T-helper 9 cell (primary cell): Measurements from ENCODE around the gene AQP2.
"Not testable (repeated sequence)": the region's sequence is repeated elsewhere in the genome, so short reads cannot be mapped to it uniquely, and the experiment has no call there.

Experiments used
- DNase-seq: peaks from one replicate; pipeline ENCODE4 v3.0.0-alpha.2; 2020

The AQP2 gene

DNA sequence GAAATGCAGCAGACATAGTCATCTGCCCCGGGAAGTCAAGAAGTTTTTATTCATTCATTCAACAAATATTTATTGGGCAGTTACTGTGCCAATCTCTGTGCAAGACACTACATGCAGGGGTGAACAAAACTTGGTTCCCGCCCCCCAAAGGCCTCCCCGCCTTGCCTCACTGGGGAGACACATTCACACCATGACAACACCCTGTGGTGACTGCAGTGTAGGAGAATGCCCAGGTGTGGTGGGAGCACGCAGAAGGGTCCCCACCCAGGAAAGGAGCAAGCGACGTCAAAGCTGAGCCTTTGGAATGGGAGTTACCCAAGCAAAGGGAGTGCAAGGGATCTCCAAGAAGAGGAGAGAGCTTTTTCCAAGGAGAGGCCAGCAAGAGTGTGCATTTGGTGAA lies 20.6 kb downstream of the AQP2 start:
- DNase-seq, result no peak

DNA sequence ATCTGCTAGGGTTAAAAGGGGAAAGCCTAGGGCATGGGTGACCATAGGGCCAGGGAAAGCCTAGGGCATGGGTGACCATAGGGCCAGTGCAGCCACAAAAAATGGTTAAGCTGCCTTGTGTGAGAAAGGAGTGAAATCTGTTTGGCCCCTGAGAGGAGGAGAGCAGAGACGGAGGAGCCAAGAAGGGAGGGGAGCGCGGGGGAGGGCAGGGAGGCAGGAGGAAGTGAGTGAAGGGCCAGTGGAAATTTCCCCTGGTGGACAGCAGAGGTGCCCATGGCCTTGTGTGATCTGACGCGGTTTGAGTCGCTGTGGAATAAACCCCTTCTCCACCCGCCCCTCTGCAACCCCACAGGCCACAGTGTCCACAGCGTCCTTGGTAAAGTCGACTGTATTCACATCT lies 21.6 kb downstream of the AQP2 start:
- DNase-seq, result no peak

DNA sequence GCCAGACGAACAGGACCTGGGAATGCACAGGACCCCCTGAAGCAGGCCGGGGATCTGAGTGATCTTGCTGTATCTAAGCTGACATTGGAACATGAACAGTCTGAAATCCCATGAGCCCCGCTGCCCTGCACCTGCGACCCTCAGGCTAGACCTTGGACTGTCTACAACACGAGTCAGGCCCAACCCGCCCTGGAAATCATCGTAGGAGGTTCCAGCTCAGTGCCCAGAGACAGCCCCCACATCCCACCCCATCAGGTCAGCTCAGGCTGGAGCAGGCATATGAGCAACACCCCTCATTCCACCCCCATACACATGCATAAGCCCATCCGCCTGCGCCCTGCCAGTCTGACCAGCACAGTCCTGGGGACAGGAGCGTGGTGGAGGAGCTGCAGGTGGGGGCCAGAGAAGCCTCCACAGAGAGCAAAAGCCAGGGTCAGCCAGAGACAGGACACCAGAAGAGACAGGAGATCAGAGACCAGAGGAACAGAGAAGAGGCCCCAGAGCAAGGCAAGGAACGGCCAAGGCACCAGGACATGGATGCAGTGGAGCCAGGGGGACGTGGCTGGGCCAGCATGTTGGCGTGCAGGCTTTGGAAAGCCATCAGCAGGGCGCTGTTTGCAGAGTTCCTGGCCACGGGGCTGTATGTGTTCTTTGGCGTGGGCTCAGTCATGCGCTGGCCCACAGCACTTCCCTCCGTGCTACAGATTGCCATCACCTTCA lies 22.3 kb downstream of the AQP2 start, which contains the start of gene AQP6:
AQP6 (plus strand) TSS at position 307 of the 720 bp plus-strand sequence; CDS start at position 534, 227 bp downstream.
- no peak for DNase-seq

DNA sequence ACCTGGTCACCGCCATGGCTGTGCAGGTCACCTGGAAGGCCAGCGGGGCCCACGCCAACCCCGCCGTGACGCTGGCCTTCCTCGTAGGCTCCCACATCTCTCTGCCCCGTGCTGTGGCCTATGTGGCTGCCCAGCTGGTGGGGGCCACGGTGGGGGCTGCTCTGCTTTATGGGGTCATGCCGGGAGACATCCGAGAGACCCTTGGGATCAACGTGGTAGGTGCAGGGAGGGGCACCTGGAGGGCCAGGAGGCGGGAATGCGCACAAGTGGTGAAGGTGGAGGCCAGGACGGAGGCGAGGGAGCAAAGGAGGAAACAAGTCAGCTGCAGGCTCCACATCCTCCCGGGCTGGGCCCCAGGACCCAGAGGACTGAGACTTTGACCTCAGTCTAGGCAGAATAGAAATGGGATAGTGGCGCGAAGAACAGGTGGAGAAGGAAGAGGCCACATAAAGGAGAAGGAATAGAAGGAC lies 22.9 kb downstream of the AQP2 start:
- DNase-seq, result no peak

DNA sequence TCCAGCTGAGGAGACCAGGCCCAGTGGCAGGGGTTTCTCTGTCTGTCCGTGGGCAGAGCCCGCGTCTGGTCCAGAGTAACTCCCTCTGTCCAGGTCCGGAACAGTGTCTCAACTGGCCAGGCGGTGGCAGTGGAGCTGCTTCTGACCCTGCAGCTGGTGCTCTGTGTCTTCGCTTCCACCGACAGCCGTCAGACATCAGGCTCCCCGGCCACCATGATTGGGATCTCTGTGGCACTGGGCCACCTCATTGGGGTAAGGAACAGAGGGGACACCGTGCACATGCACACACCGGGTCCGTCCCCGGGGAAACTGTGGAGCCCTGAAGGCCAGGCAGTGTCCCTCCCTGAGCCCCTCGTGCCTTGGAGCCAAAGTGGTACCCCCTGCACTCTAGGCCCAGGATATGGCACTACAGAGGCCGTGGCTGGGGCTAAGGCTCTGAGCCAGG lies 23.7 kb downstream of the AQP2 start:
- no peak for DNase-seq

DNA sequence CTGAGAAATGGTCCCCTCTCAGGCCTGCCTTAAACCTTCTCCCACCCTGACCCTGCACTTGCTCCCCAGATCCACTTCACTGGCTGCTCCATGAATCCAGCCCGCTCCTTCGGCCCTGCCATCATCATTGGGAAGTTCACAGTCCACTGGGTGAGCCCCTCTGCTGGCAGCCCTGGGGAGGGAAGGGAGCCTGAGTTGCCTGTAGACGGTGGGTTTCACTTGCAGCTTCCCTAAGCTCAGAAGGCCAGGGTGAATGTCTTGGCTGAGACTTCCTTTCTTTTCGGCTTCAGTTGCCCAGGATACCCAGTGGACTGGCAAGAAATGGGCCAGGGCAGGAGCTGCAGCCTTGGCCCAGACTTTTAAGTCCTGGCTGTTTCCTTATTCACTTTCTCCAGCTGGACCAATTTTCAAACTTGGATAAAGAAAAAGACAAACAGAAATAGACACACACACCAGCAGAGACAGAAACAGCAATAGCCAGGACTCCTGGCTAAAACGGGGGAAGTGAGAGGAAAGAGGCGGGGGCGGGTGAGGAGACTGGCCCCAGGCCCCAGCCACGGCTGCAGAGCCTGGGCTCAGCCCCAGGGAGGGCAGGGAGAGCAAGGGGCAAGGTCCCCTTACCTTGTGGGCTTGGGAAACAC lies 24.3 kb downstream of the AQP2 start:
- no peak for DNase-seq

DNA sequence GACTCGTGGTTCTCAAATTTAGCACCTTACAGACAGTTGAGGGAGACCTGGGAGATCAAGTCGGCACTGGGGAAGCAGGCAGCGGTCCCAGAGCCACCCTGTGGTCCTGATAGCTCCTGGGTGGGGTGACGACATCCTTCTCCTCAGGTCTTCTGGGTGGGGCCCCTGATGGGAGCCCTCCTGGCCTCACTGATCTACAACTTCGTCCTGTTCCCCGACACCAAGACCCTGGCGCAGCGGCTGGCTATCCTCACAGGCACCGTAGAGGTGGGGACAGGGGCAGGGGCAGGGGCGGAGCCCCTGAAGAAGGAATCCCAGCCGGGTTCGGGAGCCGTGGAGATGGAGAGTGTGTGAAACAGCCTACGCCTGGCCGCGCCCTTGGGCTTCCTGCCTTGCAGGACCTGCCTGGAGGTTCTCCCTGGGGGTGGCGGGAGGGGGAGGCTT lies 24.8 kb downstream of the AQP2 start:
- DNase-seq, result no peak

DNA sequence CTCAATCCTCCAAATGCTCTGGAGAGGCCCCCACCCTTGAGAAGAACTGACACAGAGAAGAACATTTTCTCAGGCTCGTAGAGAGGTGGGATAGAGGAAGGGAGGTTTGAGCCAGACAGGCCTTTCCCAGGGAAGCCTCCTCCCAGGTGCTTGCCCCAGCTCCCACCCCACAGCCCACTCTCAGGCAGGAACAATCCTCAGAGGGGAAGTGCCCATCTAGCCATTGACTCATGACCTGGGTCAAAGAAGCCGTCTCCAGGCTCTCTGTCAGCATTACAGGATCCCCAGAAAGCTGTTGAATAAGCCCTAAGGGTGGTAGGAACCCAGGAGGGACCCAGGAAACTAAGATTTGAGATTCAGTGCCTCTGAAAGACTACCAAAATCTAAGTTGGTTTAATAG lies 26.0 kb downstream of the AQP2 start:
- DNase-seq, result no peak

DNA sequence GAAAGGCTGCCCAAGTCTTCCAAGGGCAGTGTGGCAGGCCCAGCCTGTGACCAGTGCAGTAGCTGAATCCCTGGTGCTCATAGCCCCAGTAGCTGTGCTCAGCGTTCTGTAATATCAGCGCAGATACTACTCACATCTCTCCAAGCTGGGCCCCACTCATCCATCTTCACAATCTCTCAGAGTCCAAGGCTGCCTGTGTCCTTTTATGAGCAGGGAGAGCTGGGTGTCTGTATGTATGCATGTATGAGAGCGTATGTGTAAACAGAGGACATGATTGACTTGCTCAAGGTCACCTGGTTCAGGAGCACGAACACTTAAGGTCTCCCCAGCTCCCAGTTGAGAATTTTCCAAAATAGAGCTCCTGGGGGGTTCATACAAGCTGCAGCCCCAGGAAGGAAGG lies 27.6 kb downstream of the AQP2 start:
- no peak for DNase-seq

DNA sequence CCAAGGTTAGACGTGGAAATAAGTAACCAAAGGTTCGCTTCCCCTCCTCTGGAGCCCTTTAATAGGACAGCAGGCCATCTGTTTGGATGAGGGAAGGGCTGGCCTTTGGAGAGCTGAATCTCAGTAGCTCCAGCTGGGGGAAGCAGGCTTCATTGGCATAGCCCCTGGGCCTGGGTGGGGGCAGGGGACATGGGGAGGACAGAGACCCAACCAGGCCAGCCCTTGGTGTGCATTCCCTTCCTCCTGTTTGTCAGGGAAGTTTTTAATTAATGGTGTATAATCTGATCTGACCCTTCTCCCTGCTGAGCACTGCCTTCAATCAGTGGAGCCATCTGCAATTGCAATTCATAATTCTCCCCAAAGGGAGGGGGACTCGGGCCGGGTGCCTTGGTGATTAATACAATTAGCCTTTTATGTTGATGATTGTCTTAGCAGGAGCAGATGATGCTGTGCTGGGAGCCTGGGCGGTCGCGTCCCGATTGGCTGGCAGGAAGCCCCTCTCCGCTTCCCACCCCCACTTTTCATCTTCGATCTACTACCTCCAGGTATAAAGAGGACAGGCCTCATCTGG lies 28.6 kb downstream of the AQP2 start:
- no peak for DNase-seq

DNA sequence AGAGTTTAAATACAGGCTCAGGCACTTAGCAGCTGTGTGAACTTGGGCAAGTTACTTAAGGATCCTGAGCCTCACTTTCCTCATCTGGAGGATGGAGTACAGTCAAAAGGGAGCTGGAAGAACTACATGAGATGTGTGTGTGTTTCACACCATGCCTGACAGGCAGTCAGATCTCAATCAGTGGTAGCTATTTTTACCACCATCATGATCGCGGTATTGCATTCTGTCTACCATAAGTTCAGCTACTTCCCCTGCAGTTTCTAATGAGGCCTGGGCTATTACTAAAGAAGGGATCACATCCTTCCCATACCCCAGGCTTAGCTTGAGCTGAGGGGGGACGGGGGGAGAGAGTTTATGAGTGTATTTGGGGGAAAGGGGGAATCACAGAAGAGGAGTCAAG lies 29.3 kb downstream of the AQP2 start:
- DNase-seq, result no peak

DNA sequence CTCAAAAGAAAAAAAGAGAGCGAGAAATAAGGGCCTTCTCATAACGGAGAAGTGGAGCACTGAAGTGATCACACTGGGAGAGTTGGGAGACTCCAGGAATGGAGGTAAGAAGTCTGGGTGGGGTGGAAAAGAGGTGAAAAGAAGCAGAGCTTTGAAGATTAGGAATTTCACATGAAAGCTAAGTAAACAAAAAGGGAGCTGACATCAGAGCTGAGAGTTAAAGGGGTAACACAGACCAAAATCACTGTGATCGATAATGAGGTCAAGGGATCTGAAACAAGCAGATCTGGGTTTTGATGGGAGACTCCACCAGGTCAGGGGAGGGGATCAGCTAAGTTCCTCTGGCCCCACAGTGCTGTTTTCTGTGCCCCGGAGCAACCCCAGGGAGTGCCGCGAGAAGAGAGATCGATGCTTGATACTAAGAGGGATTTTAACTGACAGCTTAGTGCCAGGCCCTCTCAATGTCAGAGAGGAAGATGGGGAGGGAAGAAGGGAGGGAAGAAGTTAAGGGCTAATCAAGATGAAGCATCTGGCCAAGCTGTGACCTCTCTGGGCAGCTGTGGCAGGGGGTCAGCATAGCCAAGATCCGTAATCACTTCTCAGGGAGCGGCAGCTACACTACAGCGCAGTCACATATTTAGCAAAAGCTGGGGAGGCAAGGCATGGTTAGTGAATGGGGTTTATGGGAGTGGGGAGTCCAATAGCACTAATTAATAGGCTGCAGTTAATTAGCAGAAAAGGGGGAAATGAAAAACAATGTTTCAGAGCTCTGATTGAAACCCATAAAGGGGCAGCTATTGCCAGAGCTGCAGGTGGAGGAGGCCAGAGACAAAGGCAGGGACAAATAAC lies 30.2 kb downstream of the AQP2 start:
- DNase-seq, result no peak

DNA sequence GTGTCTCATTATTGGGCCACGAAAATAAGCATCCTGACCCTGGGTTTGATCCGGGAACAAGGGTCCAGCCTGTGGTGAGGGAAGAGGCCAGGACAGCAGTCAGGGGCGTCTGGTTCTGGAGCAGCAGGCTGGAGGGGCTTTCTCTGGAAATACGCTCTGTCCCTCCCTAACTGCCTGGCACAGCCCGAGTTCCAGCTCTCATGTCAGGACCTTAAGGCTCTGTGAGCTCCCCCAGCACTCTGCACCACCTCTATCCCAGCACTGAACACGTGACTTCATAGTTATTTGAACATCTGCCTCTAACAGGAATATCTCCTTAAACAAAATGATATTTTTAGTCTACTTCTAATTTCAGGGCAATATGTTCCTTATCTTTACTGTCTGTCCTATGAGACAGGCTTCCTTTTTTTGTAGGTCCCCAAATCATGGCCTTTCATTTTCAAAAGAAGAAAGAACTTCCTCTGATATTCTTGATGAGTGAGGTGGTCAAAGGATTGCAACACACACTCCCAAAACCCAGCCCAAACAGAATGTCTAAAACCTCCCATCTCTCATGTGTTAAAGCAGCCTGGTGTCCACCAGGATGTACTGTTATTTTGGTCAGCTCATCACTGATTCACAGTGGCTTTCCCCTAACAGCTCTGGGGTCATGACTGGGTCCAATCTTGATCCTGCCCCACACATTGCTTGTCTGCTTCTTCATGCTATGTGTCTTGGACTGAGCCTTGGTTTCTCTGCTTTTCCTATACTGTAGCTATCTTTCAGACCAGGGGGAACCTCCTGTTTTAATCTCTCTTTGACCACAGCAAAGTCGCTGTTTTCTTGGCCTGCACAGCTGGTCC lies 31.9 kb downstream of the AQP2 start:
- no peak for DNase-seq

DNA sequence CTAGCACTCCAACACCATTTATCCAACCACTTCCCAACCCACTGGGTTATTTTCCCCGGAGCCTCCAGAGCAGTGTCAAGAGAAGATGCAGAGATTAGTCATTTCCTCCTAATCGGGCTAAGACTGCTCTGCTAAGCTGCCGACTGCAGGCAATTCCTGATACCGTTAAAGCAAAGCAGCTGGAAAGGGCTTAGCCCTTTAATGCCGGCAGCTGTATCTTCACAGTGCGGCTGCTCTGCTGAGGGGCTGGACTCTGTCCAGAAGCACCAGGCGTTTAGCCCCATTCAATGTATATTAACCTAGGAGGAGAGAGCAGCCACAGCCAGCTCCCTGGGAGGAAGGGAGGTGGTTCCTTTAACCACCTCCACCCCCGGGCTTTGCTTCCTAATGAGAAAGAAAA lies 33.4 kb downstream of the AQP2 start:
- DNase-seq, result no peak

DNA sequence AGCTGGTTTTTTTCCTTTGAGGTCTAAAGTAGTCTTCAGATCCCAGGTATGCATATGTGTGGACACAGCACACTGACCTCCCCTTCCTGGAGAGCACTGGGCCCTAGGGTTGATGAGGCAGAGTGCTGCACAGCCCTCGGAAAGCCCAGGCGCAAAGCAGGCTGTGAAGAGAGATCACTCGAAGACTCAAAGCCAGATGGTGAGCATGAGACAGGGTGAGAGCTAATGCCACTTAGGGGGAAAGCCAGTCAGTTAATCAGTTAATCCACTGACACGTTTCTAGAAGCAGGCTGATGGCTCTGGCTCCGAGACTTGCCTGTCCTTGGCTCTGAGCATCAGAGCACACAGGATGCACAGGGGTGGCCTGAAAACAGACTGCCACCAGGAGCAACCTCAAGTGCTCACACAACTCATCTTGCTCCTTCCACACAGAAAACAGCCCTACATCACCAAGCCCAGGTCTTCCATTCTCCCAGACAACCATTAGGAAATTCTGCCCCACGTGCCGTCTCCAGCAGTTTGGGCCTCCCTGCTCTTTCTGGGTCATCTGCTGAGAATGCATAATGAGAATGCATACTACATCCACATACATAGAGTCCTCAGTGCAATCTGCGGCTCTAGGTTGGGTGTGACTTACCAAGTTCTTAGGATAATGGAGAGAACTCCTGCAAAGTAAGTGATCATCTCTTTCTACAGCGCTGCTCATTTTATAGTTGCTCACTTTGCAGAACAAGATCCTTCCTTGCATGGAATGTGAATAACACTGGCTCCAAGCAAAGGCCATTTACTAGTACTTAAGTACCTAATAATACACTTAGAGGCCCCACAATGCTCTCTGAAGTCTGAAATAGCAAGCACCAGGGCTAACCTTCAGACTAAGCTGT lies 34.2 kb downstream of the AQP2 start:
- DNase-seq, result no peak

DNA sequence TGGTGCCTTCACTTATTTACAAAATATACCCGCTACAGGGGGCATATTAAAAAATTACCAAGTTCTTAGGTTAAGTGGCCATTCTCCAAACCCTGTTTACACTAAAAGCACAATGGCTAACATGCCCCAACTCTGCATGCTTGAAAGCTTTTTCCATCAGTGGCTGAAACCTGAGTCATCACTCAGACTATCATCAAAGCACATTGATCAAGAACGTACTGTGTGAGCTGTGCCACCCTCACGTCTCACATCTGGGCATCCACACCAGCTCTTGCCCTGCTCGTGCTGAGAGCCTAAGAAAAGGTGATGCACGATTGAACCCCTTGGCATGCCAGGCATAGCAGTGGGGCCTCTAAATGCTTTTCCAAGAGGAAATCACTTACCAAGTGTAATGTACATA lies 35.4 kb downstream of the AQP2 start:
- DNase-seq, result no peak

DNA sequence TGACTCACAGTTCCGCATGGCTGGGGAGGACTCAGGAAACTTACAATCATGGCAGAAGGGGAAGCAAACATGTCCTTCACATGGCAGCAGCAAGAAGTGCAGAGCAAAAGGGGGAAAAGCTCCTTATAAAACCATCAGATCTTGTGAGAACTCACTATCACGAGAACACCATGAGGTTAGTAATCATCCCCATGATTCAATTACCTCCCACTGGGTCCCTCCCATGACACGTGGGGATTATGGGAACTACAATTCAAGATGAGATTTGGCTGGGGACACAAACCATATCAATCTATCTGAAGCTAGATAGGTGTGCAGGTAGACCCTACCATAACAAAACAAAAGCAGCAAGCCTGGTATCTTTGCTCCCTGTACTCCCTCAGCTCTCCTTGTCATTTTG lies 35.9 kb downstream of the AQP2 start:
- DNase-seq, result not testable (repeated sequence)

DNA sequence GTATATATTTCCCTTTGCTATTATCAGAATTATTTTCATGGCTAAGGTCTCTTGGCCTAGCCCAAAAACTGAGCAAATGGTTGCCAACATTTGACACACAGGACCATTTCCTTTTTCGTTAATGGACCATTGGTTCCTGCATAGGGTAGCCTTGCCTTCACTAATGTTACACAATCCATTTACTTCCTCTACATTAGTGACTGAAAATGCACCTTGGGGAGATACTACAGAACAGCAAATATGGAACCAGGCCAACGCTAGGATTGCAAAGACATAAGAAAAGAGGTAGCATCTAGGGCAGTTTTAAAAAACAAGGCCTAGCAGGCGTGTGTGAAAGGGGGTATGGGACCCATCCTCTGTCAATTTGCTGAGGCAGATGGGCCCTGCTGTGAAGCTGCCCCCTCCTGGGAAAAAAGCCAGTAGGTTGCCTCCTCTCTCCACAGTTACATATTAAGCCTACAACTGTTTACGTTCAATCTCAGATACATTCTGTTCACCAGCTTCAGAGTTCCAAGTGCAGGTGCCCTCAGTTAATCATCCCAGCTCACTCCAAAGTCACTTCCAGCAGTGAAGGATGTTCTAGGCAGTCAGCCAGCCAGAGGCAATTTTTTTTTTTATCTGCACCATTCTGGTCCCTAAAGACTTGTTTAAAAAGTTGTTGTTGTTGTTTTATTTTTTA lies 37.2 kb downstream of the AQP2 start:
- DNase-seq, result no peak

DNA sequence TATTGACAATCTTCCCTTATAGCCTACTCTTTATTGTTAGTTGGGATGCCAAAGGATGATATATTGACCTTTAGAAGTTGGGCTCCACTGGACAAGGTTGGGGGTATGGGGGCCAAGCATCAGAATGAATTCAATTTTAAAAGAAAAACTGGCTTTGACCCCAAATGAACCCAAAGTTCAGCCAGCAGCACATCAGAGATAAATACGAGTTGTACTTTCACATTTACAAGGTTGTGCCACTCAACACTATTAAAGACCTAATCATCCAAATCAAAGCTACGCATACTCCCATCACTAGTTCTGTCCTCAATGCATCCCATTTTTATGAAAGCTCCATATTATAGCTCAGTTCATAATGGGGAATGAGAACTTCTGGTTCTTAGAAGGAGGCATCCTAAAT lies 38.9 kb downstream of the AQP2 start:
- not testable (repeated sequence) for DNase-seq

DNA sequence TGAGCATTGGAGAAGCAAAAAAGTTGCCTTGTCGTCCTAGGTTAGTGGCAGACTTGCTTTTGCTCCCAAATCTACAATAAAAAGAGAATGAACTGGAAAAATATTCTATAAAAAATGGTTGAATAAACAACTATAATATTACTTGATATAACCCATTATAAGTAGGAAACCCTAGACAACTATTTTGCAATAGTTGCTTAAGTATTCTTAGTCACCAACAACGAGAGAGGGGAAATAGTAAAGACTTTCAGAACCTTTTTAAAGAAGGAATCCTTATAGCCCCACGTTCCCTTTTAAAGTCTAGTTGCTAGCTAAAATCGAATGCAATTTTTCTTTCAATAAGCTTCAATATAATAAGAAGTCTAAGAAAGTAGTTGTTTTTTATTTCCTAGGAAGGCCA lies 39.7 kb downstream of the AQP2 start:
- DNase-seq, result no peak
